GM18520 (cell line): ENCODE results near the gene LYVE1.

ENCODE experiments used
- ATAC-seq: cut with Tn5 transposase; IDR thresholded peaks from one replicate; pipeline ENCODE4 v1.9.1; 2021; ENCODE audit not compliant: unreplicated experiment

The LYVE1 gene

GRCh38 chr11:10561043-10561818, 7.2 kb downstream of the LYVE1 start:
- no peak for ATAC-seq

- no peak for ATAC-seq
Observed at GRCh38 chr11:10558288-10558687, 10.2 kb downstream of the LYVE1 start.

GRCh38 chr11:10556590-10556989, 11.9 kb downstream of the LYVE1 start:
- no peak for ATAC-seq

DNA sequence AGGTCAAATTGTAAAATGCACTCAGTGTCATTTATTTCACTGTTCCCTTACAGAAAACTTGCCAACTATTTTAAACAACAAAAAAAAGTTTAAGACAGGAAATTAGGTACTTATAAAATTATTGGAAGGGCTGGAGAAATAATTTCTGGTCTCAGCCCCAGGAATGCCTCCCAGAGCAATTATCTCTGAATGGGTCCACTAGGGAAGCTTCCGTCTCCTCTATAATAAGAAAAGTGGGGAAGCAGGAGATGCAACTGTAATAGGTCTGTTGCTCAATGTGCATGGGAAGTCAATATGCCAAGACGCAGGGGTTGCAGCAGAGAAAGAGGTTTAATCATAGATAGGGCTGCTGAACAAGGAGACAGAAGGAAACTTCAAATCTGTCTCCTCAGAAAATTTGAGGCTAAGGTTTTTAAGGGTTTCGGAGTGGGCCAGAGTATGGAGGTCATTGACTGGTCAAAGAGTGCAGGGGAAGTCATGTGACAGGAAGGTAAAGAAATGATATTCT, 16.6 kb downstream of the LYVE1 start:
- no peak for ATAC-seq

GRCh38 chr11:10551290-10551592, 17.2 kb downstream of the LYVE1 start:
- no peak for ATAC-seq

GRCh38 chr11:10550503-10551289, 17.8 kb downstream of the LYVE1 start:
- ATAC-seq, result no peak

GRCh38 chr11:10544491-10545465, 23.7 kb downstream of the LYVE1 start:
- ATAC-seq, result no peak

GRCh38 chr11:10543782-10544181, 24.7 kb downstream of the LYVE1 start:
- no peak for ATAC-seq

- ATAC-seq, result no peak
Observed at GRCh38 chr11:10542776-10543175, 25.7 kb downstream of the LYVE1 start.

DNA sequence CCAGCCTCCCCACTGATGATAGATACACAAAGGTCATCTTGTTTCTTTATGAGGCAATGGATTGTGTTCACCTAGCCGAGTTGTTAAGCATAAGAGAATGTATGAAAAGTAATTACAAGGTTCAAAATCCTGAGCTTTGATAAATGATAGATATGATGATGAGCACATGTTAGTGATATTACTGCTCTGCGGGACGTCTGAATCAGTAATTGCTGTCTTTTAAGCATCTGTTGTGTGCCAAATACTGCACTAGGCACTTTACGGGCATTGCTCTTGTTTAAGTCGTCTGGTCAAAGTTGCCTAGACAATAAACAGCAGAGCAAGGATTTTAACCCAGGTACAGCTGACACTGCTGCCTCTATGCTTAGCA, 26.9 kb downstream of the LYVE1 start:
- ATAC-seq, result no peak

GRCh38 chr11:10540915-10541560, 27.4 kb downstream of the LYVE1 start, which contains the start of gene RNF141:
TSS of gene RNF141 (minus strand) at chr11:10541187. CDS start at chr11:10534158, 7,029 bp downstream.
- peak; percentile 97 for ATAC-seq

DNA sequence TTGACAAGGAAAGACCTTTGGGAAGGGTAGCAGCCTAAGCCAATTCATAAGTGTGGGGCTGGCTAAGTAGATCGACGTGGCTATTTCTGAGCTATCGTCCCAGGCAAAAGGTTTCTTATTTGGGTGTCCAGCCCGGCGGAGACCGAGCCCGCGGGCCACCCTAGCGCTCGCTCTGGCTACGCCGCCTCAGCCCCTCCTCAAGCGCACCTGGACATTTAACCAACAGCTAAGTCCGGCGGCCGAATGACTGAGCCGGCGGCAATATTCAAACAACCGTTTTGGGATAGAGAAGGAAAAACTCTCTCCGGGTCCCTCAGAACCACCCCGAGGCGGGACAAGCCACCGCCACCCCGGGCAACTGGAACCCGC, 27.9 kb downstream of the LYVE1 start:
- peak; percentile 7 for ATAC-seq

- no peak for ATAC-seq
Observed at GRCh38 chr11:10539339-10539738, 29.1 kb downstream of the LYVE1 start.

DNA sequence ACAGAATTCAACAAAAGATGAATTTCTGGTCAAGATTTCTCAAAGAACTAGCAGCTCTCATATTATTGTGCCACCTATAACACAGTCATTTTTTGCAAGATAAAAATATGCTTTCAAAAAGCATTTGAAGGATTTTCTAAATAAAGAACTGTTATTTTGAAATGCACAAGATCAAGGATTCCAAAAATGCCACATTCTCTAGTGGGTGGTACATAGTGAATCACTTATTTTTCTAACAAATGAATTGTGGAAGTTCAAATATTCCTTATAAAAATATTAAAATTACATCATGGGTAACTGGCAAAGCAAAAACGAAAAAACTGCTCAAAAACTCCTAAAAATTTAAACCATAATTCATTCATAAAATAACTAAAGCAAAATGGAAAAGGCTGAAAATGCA, 29.5 kb downstream of the LYVE1 start:
- no peak for ATAC-seq

DNA sequence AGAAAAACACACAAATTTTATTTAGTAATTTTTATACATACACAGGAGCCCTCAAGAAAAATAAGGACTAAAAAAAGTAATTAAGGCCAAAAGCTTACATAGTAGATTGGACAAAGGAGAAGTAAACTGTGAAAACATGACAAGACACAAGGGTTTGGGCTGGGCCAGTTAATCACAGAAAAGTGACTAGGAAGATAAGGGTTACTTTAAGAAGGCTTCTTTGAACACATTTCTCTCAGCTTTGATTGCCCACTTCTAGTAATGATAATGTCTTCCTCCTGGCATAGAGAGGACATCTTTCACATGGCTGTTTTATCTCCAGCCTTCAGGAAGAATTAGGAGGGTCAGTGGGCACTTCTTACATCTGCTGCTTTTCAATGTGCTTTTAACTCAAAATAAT, 30.9 kb downstream of the LYVE1 start:
- no peak for ATAC-seq

DNA sequence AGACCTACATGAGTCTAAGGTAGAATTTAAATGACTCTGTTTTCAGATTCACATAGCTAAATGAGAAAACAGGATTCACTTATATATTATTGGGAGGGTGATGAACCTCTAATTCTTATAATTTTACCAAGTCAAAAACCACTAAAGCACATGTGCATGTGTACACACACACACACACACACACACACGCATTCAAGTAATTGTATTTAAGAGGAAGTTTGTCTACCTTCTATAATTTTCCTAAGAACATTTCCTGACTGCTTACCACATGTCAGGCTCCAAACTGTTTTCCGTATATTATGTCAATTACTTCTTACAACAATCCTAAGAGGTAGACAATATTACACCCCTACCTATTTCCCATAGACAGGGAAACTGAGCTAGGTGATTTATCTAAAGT, 34.1 kb downstream of the LYVE1 start:
- ATAC-seq, result no peak

GRCh38 chr11:10533323-10533722, 35.1 kb downstream of the LYVE1 start:
- no peak for ATAC-seq

GRCh38 chr11:10532526-10532925, 35.9 kb downstream of the LYVE1 start:
- ATAC-seq, result no peak

- no peak for ATAC-seq
Observed at GRCh38 chr11:10529279-10529678, 39.2 kb downstream of the LYVE1 start.

GRCh38 chr11:10528121-10528520, 40.3 kb downstream of the LYVE1 start:
- no peak for ATAC-seq
